ENCODE data around the gene MGST3. TPM values are rescaled to one million over a fixed set of nuclear protein-coding genes. Genes with fewer than 3 reads are reported as not detected.
"Not testable (repeated sequence)": the region's sequence is repeated elsewhere in the genome, so short reads cannot be mapped to it uniquely, and the experiment has no call there.

The MGST3 gene
- total RNA-seq (2014; rRNA removed; shearing (Covaris generic)), result 27.8 and 33.1 TPM in 2 replicates

GRCh38 chr1:165630629-165631341, at the start of gene MGST3:
TSS of gene MGST3 (plus strand) at chr1:165631234. CDS start at chr1:165649848, 18,614 bp downstream.
- H3K4me3 ChIP-seq, result peak within 1 kb of the TSS; percentile 67
- H3K27ac ChIP-seq, result peak within 1 kb of the TSS; percentile 74
- no peaks in the 10 kb centered on the region for H3K36me3 ChIP-seq
- peak; percentile 87 to 92 for DNase-seq
- 0 out of 2 replicates have a peak, but pooled peaks cover 2% of the 10 kb centered on the region for H3K27me3 ChIP-seq
- no peaks in the 10 kb centered on the region for H3K4me1 ChIP-seq
- H3K9me3 ChIP-seq (replicated peaks), result no peaks in the 10 kb centered on the region

- H3K36me3 ChIP-seq, result no peaks in the 10 kb centered on the region
- H3K27me3 ChIP-seq, result no peaks in the 10 kb centered on the region
- H3K4me3 ChIP-seq, result no peak overlapping the region
- DNase-seq, result no peak
- no peaks in the 10 kb centered on the region for H3K9me3 ChIP-seq (replicated peaks)
- no peak overlapping the region for H3K27ac ChIP-seq
- H3K4me1 ChIP-seq, result peaks cover 3% of the 10 kb centered on the region; the same call in 1 of the 2 replicates
Measured at GRCh38 chr1:165581926-165582325, 49.1 kb upstream of the MGST3 start.

- H3K4me3 ChIP-seq, result no peak overlapping the region
- H3K4me1 ChIP-seq, result peaks cover 3% of the 10 kb centered on the region; the same call in 1 of the 2 replicates
- H3K27me3 ChIP-seq, result no peaks in the 10 kb centered on the region
- no peaks in the 10 kb centered on the region for H3K36me3 ChIP-seq
- no peaks in the 10 kb centered on the region for H3K9me3 ChIP-seq (replicated peaks)
- no peak for DNase-seq
- no peak overlapping the region for H3K27ac ChIP-seq
Measured at GRCh38 chr1:165586398-165586797, 44.6 kb upstream of the MGST3 start.

GRCh38 chr1:165591391-165591790, 39.6 kb upstream of the MGST3 start:
- not testable (repeated sequence) for H3K27me3 ChIP-seq; H3K27ac ChIP-seq; H3K9me3 ChIP-seq (replicated peaks); DNase-seq; H3K4me1 ChIP-seq; H3K36me3 ChIP-seq; H3K4me3 ChIP-seq

DNA sequence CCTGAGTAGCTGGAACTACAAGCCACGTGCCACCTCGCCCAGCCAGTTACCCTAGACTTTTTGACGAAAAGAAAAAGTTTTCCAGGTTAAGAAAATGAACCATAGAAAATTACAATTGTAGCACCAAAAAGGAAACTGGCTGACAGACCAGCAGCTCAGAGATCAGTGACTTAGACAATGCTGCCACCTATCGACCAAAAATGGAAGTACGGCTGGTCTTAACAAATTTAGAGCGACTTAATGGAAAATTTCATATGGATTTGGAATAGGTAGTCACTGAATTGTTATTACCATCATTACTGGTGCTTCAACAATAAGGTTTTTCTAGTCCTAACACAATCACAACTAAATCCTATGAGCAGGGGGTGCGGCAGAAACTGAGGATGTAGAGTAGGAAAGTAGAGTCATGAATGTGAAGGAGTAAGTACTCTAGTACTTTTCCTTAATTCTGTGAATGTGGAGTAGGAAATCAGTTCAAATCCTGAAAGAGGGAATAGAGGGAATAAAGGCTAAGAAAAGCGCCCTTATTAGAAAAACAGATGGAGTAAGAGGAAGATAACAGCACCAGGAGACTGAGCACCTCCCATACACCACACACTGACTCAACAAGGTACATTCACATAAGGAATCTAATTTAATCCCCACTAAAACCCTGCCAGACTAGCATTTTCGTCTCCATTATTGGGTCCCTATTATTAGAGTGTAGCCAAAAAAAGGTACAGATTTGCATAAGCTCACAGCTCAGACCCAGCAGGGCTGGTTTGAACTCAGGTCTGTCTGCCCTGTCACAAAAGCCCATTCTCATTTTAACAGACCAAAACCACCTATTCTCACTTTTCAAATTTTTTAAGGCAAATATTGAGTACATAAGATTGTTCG, 37.9 kb upstream of the MGST3 start:
- H3K4me1 ChIP-seq, result peaks cover 11% of the 10 kb centered on the region
- no peaks in the 10 kb centered on the region for H3K36me3 ChIP-seq
- no peaks in the 10 kb centered on the region for H3K27me3 ChIP-seq
- H3K27ac ChIP-seq, result no peak overlapping the region
- no peak overlapping the region for H3K4me3 ChIP-seq
- peak; percentile 50 to 83 for DNase-seq
- H3K9me3 ChIP-seq (replicated peaks), result no peaks in the 10 kb centered on the region

DNA sequence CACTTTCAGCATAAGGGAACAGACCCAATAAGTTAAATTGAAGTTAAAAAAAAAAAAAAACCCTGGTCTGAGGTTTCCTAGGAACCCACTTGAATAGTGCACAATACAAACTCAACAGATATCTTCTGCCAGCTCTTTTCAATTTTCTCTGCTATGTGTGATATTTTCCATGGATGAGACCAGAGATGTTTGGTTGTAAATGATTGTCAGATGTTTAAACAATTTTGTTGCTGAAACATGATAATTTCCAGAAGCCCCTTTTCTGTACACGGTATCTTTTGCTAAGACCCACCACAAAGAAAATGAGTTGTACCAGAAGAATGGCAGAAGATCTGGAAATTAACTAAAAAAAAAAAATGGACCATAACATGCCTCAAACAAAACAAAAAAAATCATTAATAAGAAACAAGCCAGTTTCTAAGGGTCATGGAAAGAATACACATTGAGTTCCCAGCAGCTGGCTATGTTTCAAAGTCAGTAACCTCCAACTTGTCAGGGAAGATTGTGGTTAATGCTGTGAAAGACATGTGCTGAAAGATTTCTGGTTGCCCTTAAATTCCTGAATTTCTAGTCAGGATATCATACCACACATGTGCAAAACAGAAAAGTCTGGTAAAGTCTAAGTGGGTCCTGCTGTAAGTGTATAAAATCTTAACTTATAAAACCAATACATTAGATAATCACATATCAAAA, 35.6 kb upstream of the MGST3 start:
- DNase-seq, result peak in 1 of 2 experiments; percentile 50
- Histone ChIP-seq H3K27ac (no peak overlapping the region), H3K27me3 (no peaks in the 10 kb centered on the region), H3K9me3 (replicated peaks) (no peaks in the 10 kb centered on the region), H3K4me1 (peaks cover 11% of the 10 kb centered on the region), H3K36me3 (no peaks in the 10 kb centered on the region), H3K4me3 (no peak overlapping the region)

- peak overlapping the region; percentile 57 for H3K4me3 ChIP-seq
- H3K9me3 ChIP-seq (replicated peaks), result no peaks in the 10 kb centered on the region
- peak overlapping the region; percentile 18 for H3K27ac ChIP-seq
- H3K27me3 ChIP-seq, result no peaks in the 10 kb centered on the region
- peaks cover 11% of the 10 kb centered on the region for H3K4me1 ChIP-seq
- DNase-seq, result peak; percentile 94 to 96
- H3K36me3 ChIP-seq, result no peaks in the 10 kb centered on the region
Measured at GRCh38 chr1:165597883-165598675, 33.0 kb upstream of the MGST3 start.

DNA sequence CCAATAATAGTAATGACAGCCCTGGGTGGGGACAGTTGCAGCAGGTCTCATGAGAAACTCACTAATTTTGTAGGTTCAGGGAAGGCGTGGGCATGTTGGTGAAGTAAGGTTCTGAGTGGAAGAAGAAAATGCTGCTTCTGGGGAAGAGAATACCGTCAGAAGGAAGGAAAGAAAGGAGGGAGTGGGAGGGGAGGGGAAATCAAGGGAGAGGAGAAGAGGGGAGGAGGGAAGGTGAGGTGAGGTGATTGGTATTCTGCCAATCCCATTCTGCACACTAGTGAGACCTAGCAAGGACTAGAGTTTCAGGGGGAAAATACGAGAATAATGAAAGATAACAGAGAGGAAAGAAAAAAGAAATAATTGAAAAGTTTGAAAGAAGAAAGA, 32.4 kb upstream of the MGST3 start:
- DNase-seq, result no peak
- Histone ChIP-seq H3K27me3 (no peaks in the 10 kb centered on the region), H3K36me3 (no peaks in the 10 kb centered on the region), H3K4me1 (peaks cover 11% of the 10 kb centered on the region), H3K4me3 (peak overlapping the region; percentile 57), H3K9me3 (replicated peaks) (no peaks in the 10 kb centered on the region), H3K27ac (peak overlapping the region; percentile 18)

DNA sequence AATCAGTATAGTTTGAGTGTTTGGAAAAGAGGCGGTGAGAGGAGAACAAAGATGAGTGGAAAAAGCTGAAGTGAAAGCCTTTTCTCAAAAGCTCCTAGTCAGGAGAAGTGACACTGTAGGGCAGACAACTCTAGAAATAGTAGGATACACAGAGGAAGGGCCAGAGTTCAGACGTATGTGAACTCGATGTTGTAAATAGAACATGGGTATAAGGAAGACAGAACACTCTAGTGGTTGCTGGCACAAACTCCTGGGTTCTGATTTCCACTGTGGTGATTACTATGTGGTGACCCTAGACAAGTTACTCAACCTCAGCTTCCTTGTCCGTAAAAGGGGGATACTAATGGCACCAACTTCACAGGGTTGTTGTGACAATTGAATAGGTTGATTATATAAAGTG, 30.2 kb upstream of the MGST3 start:
- Histone ChIP-seq H3K36me3 (no peaks in the 10 kb centered on the region), H3K27me3 (no peaks in the 10 kb centered on the region), H3K27ac (no peak overlapping the region), H3K4me3 (no peak overlapping the region), H3K4me1 (peaks cover 5% of the 10 kb centered on the region), H3K9me3 (replicated peaks) (no peaks in the 10 kb centered on the region)
- DNase-seq, result no peak

DNA sequence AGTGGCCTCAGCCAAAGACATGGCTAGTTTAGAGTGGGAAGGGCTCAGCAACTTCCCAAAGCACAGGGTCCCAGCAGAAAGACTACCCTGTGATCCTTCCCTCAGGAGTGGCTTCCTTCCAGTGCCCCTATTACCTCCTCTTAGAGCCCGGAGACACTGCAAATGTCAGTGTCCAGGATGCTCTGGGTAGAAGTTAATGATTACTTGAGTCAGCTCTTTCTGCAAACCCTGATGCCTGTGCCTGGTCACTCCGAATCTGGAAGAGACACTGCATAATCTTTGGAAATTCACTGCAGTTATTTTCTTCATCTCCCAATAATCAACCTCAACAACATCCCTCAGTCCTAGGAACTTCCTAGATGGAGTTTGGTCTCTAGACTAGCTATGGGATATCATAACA, 27.2 kb upstream of the MGST3 start:
- Histone ChIP-seq H3K4me1 (no peaks in the 10 kb centered on the region), H3K9me3 (replicated peaks) (no peaks in the 10 kb centered on the region), H3K27ac (no peak overlapping the region), H3K4me3 (no peak overlapping the region), H3K27me3 (no peaks in the 10 kb centered on the region), H3K36me3 (no peaks in the 10 kb centered on the region)
- DNase-seq, result no peak

GRCh38 chr1:165605246-165605645, 25.8 kb upstream of the MGST3 start:
- H3K27ac ChIP-seq, result no peak overlapping the region
- H3K4me1 ChIP-seq, result no peaks in the 10 kb centered on the region
- H3K9me3 ChIP-seq (replicated peaks), result no peaks in the 10 kb centered on the region
- H3K4me3 ChIP-seq, result no peak overlapping the region
- H3K36me3 ChIP-seq, result no peaks in the 10 kb centered on the region
- no peaks in the 10 kb centered on the region for H3K27me3 ChIP-seq
- DNase-seq, result peak in 1 of 2 experiments; percentile 11

DNA sequence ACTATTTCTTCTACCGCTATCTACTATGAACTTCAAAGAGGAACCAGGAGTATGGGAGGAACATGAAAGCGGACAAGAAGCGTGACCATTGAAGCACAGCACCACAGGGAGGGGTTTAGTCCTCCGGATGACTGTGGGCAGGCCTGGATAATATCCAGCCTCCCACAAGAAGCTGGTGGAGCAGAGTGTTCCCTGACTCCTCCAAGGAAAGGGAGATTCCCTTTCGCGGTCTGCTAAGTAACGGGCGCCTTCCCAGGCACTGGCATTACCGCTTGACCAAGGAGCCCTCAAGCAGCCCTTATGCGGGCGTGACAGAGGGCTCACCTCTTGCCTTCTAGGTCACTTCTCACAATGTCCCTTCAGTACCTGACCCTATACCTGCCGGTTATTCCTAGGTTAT, 24.4 kb upstream of the MGST3 start:
- H3K4me1 ChIP-seq; DNase-seq; H3K36me3 ChIP-seq; H3K27me3 ChIP-seq; H3K4me3 ChIP-seq; H3K27ac ChIP-seq; H3K9me3 ChIP-seq (replicated peaks): not testable (repeated sequence)

DNA sequence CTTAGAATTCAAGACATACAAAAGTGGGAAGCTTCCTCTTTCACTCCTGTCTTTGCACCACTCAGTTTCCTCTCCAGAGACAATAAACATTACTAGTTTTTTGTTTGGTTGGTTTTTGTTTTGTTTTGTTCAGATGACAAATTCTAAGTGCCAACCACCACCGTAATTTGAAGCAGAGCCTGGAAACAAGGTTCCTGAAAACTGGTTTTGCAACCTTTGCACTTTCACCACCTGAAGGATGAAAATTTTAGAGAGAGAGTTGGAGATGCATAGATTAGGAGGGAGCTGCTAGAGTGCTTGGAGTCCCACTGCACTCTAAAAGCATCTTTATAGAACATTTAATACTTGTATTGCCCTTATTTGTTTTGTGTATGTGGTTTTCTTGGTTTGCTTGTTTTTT, 20.2 kb upstream of the MGST3 start:
- no peaks in the 10 kb centered on the region for H3K36me3 ChIP-seq
- no peaks in the 10 kb centered on the region for H3K27me3 ChIP-seq
- no peaks in the 10 kb centered on the region for H3K9me3 ChIP-seq (replicated peaks)
- DNase-seq, result no peak
- no peaks in the 10 kb centered on the region for H3K4me1 ChIP-seq
- no peak overlapping the region for H3K27ac ChIP-seq
- no peak overlapping the region for H3K4me3 ChIP-seq

DNA sequence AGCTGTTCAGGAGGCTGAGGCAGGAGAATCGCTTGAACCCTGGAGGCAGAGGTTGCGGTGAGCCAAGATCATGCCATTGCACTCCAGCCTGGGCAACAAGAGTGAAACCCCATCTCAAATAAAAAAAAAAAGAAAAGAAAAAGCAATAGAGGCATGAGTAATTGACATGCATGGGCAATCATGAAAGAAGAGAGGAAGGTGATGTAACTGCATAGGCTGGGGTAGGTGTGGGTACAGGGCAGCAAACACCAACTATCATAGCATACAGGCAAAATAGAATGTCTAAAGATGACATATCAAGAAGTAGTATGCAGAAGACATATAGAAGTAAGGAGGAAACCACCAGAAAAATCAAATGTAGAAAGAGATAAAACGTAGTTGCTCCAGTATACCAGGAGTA, 19.0 kb upstream of the MGST3 start:
- Histone ChIP-seq H3K9me3 (replicated peaks) (no peaks in the 10 kb centered on the region), H3K27me3 (no peaks in the 10 kb centered on the region), H3K36me3 (no peaks in the 10 kb centered on the region), H3K4me1 (no peaks in the 10 kb centered on the region), H3K4me3 (no peak overlapping the region), H3K27ac (no peak overlapping the region)
- no peak for DNase-seq
